Measurements from ENCODE around the gene CROCC2.

Gene CROCC2

GRCh38 chr2:240876035-240876474 lies 30.1 kb upstream of the CROCC2 start:
- DNase-seq, result no peak

GRCh38 chr2:240876475-240877251 lies 29.5 kb upstream of the CROCC2 start:
- no peak for DNase-seq

GRCh38 chr2:240877460-240878340 lies 28.4 kb upstream of the CROCC2 start:
- DNase-seq, result no peak

GRCh38 chr2:240878341-240878936 lies 27.7 kb upstream of the CROCC2 start:
- DNase-seq, result no peak

- DNase-seq, result no peak
Observed at GRCh38 chr2:240879105-240879504, 27.0 kb upstream of the CROCC2 start.

GRCh38 chr2:240881913-240882312 lies 24.2 kb upstream of the CROCC2 start:
- no peak for DNase-seq

- no peak for DNase-seq
Observed at GRCh38 chr2:240884221-240884620, 21.9 kb upstream of the CROCC2 start.

GRCh38 chr2:240884745-240885144 lies 21.4 kb upstream of the CROCC2 start:
- no peak for DNase-seq

GRCh38 chr2:240885566-240885965 lies 20.6 kb upstream of the CROCC2 start:
- no peak for DNase-seq

- no peak for DNase-seq
Observed at GRCh38 chr2:240886023-240886565, 20.0 kb upstream of the CROCC2 start.

- DNase-seq, result no peak
Observed at GRCh38 chr2:240886678-240887609, 19.2 kb upstream of the CROCC2 start.

- DNase-seq, result no peak
Observed at GRCh38 chr2:240887631-240888030, 18.5 kb upstream of the CROCC2 start.

- no peak for DNase-seq
Observed at GRCh38 chr2:240888130-240888889, 17.8 kb upstream of the CROCC2 start.

GRCh38 chr2:240888890-240889573 lies 17.1 kb upstream of the CROCC2 start:
- DNase-seq, result no peak

GRCh38 chr2:240889601-240890560 lies 16.3 kb upstream of the CROCC2 start:
- no peak for DNase-seq

GRCh38 chr2:240890691-240891090 lies 15.4 kb upstream of the CROCC2 start:
- DNase-seq, result no peak

- DNase-seq, result no peak
Observed at GRCh38 chr2:240891492-240892340, 14.4 kb upstream of the CROCC2 start.

- no peak for DNase-seq
Observed at GRCh38 chr2:240892356-240892755, 13.8 kb upstream of the CROCC2 start.
